ENCODE data around the gene MED17. TPM values are rescaled to one million over a fixed set of nuclear protein-coding genes. Genes with fewer than 3 reads are reported as not detected.
"Not testable (repeated sequence)": the region's sequence is repeated elsewhere in the genome, so short reads cannot be mapped to it uniquely, and the experiment has no call there.

MED17 gene
- total RNA-seq, 2 donors from 2014 or later = 19.3 to 21.8 TPM

DNA sequence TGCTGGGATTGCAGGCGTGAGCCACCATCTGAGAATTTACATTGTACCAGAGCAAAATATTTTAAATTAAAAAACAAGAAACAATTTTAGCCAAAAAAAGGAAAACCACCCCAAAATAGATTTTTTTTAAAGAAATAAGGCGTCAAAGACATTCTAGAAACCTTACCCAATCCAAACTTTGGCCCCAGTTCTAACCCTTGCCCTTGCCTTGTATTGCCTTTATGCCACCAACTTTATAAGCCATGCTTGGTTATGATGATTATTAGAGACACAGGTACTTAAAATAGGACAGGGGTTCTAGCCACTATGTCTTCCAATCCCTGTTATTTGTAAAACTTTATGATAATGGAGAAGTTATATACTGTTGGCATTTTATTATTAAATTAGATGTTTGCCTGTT lies 30.8 kb upstream of the MED17 start:
- DNase-seq = no peak
- no peak for ATAC-seq
- intact Hi-C loops (cut with DNase I) = no loop called here

DNA sequence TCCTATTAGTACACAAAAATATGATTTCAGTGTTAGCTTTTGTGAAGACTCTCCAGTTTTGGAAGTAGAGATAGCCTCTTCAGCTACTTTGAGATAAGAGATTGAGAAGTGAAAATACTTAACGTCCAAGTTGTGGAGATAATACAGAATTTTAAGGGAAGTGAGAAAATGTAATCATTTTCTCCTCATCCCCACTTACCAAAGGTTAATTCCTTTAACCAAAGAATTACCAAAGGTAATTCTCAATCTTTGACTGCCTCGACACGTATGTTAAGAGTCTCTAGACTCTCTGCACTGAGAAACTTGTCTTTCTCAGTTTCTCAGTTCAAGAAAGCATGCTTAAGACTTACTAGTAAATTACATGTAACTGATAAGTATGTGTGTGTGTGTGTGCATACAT lies 27.3 kb upstream of the MED17 start:
- DNase-seq (no peak), ATAC-seq (no peak)
- intact Hi-C loops (cut with DNase I) = no loop called here

GRCh38 chr11:93757301-93757700 lies 26.8 kb upstream of the MED17 start:
- intact Hi-C loops (cut with DNase I) = no loop called here
- DNase-seq = no peak
- no peak for ATAC-seq

- ATAC-seq (no peak), DNase-seq (no peak)
- intact Hi-C loops (cut with DNase I) = no loop called here
Measured at GRCh38 chr11:93757924-93758865, 25.9 kb upstream of the MED17 start.

- ATAC-seq; DNase-seq; intact Hi-C loops (cut with DNase I): not testable (repeated sequence)
Measured at GRCh38 chr11:93759123-93759522, 25.0 kb upstream of the MED17 start.

DNA sequence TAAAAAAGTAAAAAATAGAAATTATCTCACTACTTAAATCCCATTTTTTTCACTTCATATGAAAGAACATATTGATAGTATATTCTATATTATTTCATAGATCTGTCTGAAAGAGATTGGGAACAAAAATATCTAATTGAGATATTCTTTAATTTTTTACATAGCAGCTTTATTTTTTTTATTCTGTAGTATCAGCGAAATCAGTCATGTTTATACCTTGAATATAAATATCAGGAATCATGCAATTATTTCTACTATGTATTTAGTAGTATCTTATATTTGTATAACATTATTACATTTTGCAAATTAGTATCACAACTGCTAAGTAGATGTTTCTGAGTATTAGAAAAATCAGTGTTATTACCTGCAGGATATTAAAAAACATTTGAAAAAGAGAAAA lies 22.2 kb upstream of the MED17 start:
- intact Hi-C loops (cut with DNase I) = no loop called here
- ATAC-seq = no peak

GRCh38 chr11:93765551-93765950 lies 18.5 kb upstream of the MED17 start:
- DNase-seq (no peak), ATAC-seq (no peak)
- intact Hi-C loops (cut with DNase I) = no loop called here

More for the DNA sequence above, 22.2 kb upstream of the MED17 start:
- no peak for DNase-seq

DNA sequence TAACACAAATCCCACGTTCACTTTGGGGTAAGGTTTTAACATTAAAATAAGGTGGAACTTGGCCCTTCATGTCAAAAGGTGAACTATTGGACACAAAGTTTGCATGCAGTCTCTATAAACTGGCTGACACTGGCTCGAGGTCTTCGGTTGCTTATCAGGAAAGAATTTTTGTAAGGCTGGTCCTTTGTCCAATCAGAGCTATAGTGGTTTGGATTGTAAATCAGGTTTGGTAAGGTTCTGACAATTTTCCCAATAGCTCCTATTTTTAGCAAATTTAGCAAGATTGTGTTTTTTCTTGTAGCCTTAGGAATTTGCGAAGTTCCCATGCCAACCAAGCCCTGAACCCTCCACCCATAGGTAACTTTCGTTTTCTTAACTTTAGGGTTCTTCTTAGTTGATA lies 17.6 kb upstream of the MED17 start:
- intact Hi-C loops (cut with DNase I) = no loop called here
- ATAC-seq (no peak), DNase-seq (no peak)

GRCh38 chr11:93767018-93767417 lies 17.1 kb upstream of the MED17 start:
- intact Hi-C loops (cut with DNase I) = no loop called here
- ATAC-seq = no peak
- no peak for DNase-seq

GRCh38 chr11:93770160-93770559 lies 13.9 kb upstream of the MED17 start:
- intact Hi-C loops (cut with DNase I) = no loop called here
- DNase-seq (no peak), ATAC-seq (no peak)

DNA sequence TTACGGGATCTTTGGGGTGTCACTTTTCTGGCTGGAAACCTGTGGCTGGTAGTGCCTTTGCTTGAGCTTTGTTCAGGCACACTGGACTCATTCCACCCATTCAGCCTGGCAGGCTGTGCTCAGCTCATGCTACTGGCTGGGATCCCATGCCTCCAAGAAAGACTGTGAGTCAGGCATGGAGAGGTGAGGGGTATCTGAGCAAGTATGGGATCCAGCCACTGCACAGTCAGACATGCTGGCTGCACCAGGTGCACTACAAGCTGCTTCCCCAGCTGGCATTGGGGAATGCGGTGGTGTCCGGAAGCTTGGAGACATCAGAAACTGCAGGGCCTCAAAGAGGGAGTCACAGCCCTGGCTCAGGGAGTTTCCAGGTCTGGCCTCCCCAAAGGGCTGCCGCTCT lies 12.0 kb upstream of the MED17 start:
- intact Hi-C loops (cut with DNase I) = no loop called here
- DNase-seq (no peak), ATAC-seq (no peak)

DNA sequence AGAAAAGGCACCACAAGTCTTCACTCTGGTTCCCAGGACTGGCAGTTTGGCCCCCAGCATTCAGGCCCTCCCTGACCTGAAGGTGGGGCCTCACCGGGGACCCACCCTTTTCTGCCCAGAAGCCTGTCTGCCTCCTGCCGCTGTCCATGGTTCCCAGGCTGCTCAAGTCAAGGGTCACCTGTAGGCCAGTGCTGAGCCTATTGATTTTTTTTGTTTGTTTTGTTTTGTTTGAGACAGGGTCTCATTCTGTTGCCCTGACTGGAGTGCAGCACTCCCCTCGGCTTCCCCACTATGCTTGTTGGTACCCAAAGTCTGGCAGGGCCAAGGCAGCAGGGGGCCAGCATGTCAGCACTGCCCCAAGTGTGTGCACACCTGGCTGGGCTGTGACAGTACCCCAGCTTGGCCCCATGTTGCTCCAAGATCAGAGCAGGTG lies 11.0 kb upstream of the MED17 start:
- DNase-seq (no peak), ATAC-seq (no peak)
- intact Hi-C loops (cut with DNase I) = no loop called here

DNA sequence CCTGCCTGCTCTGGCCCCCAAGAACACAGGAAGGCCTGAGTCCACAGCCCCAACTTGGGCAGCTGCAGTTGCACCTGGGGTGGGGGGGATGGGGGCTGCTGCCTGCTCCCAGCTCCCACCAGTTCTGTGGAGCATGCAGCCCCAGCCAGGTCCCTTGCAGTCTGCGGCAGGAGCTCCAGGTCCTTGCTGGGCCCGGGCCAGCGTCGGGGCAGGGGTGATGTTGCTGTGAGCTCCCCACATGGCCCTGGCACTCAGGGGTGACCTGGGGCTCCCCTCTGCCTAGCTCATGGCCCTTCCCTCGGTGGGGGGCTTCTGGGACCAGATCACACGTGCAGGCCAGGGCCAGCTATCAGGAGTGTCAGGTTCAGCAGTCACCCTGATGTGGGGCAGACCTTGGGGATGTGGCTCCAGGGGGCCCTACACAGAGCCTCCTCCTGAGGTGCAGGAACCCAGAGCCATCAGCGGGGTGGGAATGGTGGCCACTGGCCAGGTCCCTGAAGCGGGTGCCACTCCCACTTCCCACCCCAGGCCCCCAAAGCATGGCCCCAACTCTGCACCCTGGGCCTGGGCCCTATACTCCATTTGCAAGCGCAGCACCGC lies 10.4 kb upstream of the MED17 start:
- ATAC-seq (no peak), DNase-seq (no peak)
- intact Hi-C loops (cut with DNase I) = no loop called here

DNA sequence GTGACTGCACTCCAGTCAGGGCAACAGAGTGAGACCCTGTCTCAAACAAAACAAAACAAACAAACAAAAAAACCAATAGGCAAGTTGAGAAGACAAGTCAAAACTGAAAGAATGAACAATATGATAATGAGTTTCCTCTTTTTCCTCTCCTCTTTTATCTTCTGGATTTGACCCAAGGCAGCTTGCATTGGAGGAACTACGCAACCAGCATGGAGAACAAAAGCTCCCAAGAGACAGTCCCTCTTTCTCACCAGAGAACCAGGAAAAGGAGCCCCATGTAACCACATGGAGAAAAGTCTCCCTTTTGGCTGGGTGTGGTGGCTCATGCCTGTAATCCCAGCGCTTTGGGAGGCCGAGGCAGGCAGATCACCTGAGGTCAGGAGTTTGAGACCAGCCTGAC lies 9.5 kb upstream of the MED17 start:
- intact Hi-C loops (cut with DNase I); DNase-seq; ATAC-seq: not testable (repeated sequence)

- intact Hi-C loops (cut with DNase I) = no loop called here
- ATAC-seq (no peak), DNase-seq (no peak)
Measured at GRCh38 chr11:93775289-93775688, 8.8 kb upstream of the MED17 start.

GRCh38 chr11:93783362-93783761 lies 720 bp upstream of the MED17 start:
- no peak for ATAC-seq
- intact Hi-C loops (cut with DNase I) = loop anchor here in 1 of 2 donors (5.0 kb wide), 1 partner anchor 41 kb away; the partner anchor contains the start of genes C11orf54 and TAF1D
- no peak for DNase-seq

DNA sequence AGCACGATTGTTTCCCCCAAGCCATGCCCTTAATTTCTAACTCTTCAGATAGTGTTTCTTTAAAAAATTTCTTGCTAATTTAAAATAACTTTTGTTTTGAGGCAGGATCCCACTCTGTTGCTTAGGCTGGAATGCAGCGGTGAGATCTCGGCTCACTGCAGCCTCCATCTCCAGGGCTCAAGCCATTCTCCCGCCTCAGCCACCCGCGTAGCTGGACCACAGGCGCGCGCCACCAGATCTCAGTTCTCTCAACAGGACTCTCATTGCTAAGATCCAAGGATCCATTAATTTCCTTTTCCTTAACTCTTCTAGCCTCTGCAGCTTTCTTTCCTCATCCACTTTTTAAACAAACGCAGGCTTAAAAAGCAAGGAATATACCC lies 327 bp upstream of the MED17 start:
- ATAC-seq = peak; percentile 53 to 69
- intact Hi-C loops (cut with DNase I) = loop anchor here in 1 of 2 donors (5.0 kb wide), 1 partner anchor 41 kb away; the partner anchor contains the start of genes C11orf54 and TAF1D
- no peak for DNase-seq

GRCh38 chr11:93784935-93785360 lies 866 bp downstream of the MED17 start:
- peak in 1 of 2 donors; percentile 8 for ATAC-seq
- intact Hi-C loops (cut with DNase I) = loop anchor here in 1 of 2 donors (5.0 kb wide), 1 partner anchor 43 kb away; the partner anchor contains the start of genes C11orf54 and TAF1D
- no peak for DNase-seq

DNA sequence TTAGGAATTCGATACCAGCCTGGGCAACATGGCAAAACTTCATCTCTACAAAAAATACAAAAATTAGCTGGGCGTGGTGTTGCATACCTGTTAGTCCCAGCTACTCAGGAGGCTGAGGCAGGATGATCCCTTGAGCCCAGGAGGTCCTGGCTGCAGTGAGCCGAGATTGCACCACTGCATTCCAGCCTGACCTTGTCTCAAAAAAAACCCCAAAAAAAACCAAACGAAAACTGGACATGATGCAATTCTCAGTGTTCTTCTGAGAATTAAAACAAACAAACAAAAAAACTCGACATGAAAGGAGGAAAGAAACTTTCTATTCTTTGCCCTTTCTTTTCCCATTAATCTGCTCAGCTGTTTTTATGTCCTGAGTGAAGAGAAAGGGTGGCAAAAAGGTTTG lies 7.4 kb downstream of the MED17 start:
- no peak for ATAC-seq

More for the DNA sequence above, 7.4 kb downstream of the MED17 start:
- no peak for DNase-seq
- intact Hi-C loops (cut with DNase I) = no loop called here
